HG03095 (cell line): ENCODE measurements around the gene IL1RAPL2.
"Not testable (repeated sequence)": the region's sequence is repeated elsewhere in the genome, so short reads cannot be mapped to it uniquely, and the experiment has no call there.

Source experiments
- ATAC-seq: cut with Tn5 transposase; IDR thresholded peaks from one replicate; pipeline ENCODE4 v1.9.1; 2021; ENCODE audit warnings: moderate library complexity; ENCODE audit not compliant: unreplicated experiment

IL1RAPL2 gene

GRCh38 chrX:104565791-104566680 is at the start of gene IL1RAPL2:
IL1RAPL2 (plus strand) TSS chrX:104566199.
- no peak for ATAC-seq

- no peak for ATAC-seq
These were observed 43.6 kb upstream of the IL1RAPL2 start for GRCh38 chrX:104522386-104522785.

GRCh38 chrX:104523858-104524257 is 42.1 kb upstream of the IL1RAPL2 start:
- no peak for ATAC-seq

- no peak for ATAC-seq
These were observed 26.9 kb upstream of the IL1RAPL2 start for GRCh38 chrX:104539081-104539480.

- ATAC-seq = not testable (repeated sequence)
These were observed 23.6 kb upstream of the IL1RAPL2 start for GRCh38 chrX:104542447-104542846.

GRCh38 chrX:104564335-104564734 is 1.7 kb upstream of the IL1RAPL2 start:
- ATAC-seq = no peak

- ATAC-seq = no peak
These were observed 887 bp upstream of the IL1RAPL2 start for GRCh38 chrX:104564921-104565703.

- no peak for ATAC-seq
These were observed 892 bp downstream of the IL1RAPL2 start for GRCh38 chrX:104566681-104567501.

- ATAC-seq = no peak
These were observed 1.5 kb downstream of the IL1RAPL2 start for GRCh38 chrX:104567506-104567905.

- ATAC-seq = no peak
These were observed 2.4 kb downstream of the IL1RAPL2 start for GRCh38 chrX:104568304-104568915.

- ATAC-seq = no peak
These were observed 52.3 kb downstream of the IL1RAPL2 start for GRCh38 chrX:104618106-104618895.

- ATAC-seq = no peak
These were observed 55.8 kb downstream of the IL1RAPL2 start for GRCh38 chrX:104621781-104622180.

- no peak for ATAC-seq
These were observed 75.2 kb downstream of the IL1RAPL2 start for GRCh38 chrX:104641176-104641575.

- ATAC-seq = no peak
These were observed 81.1 kb downstream of the IL1RAPL2 start for GRCh38 chrX:104647084-104647483.

- no peak for ATAC-seq
These were observed 93.2 kb downstream of the IL1RAPL2 start for GRCh38 chrX:104659005-104659744.

GRCh38 chrX:104660092-104660491 is 94.1 kb downstream of the IL1RAPL2 start:
- ATAC-seq = no peak

GRCh38 chrX:104662694-104663093 is 96.7 kb downstream of the IL1RAPL2 start:
- ATAC-seq = no peak

- no peak for ATAC-seq
These were observed 99.7 kb downstream of the IL1RAPL2 start for GRCh38 chrX:104665691-104666090.

GRCh38 chrX:104668550-104668949 is 102.6 kb downstream of the IL1RAPL2 start:
- ATAC-seq = no peak
